Caco-2 (cell line): Measurements from ENCODE around the gene ID3. TPM values are rescaled to one million over a fixed set of nuclear protein-coding genes. Genes with fewer than 3 reads are reported as not detected.

Experiments used
- BruUV-seq: library from RNA; stranded (reverse); fragments of 400-500 nt; replicated peaks from 2 replicates; lab custom pipeline; 2021; lab: Mats Ljungman, UMichigan
- CTCF ChIA-PET: fragments of 300-600 bp; sonication (Branson Sonifier 250); formaldehyde crosslinking; loops from one replicate; lab custom pipeline; 2022; ENCODE audit warnings: antibody characterized with exemption; lab: Charles Lee
- POLR2A ChIA-PET: fragments of 300-600 bp; sonication (Branson Sonifier 250); formaldehyde crosslinking; loops from one replicate; lab custom pipeline; 2022; ENCODE audit warnings: antibody characterized with exemption; lab: Charles Lee
- DNase-seq, 2 experiments: peaks; one replicate each; pipeline versions ENCODE4 v3.0.0 to v3.0.0-alpha.2; 2020 to 2022
- H3K27me3 ChIP-seq: replicated peaks from 2 replicates; pipeline ENCODE4 v1.6.0; 2011; ENCODE audit warnings: low read length; ENCODE audit not compliant: control insufficient read depth, insufficient read depth
- H3K36me3 ChIP-seq: 2 replicates; pipeline ENCODE4 v1.5.1; 2011; ENCODE audit warnings: low read length; ENCODE audit not compliant: control insufficient read depth, insufficient read depth
- H3K4me1 ChIP-seq: fragments of 250-450 bp; sonication (Bioruptor Pico); 2 replicates; pipeline ENCODE4 v1.5.1; 2020; ENCODE audit warnings: mild to moderate bottlenecking
- H3K4me3 ChIP-seq: 2 replicates; pipeline ENCODE4 v1.5.1; 2011; ENCODE audit warnings: low read depth, mild to moderate bottlenecking, control low read depth, low read length
- H3K9me3 ChIP-seq: fragments of 250-450 bp; sonication (Bioruptor Pico); 2 replicates; pipeline ENCODE4 v1.5.1; 2020; ENCODE audit warnings: mild to moderate bottlenecking, moderate library complexity
- H3K27ac Mint-ChIP-seq: one replicate; pipeline ENCODE4 v1.8.0; 2022; ENCODE audit warnings: mixed read lengths; ENCODE audit not compliant: unreplicated experiment
- H3K27me3 Mint-ChIP-seq: one replicate; pipeline ENCODE4 v1.8.0; 2022; ENCODE audit warnings: mixed read lengths; ENCODE audit not compliant: insufficient read depth, unreplicated experiment
- H3K36me3 Mint-ChIP-seq: one replicate; pipeline ENCODE4 v1.8.0; 2022; ENCODE audit warnings: mild to moderate bottlenecking, mixed read lengths; ENCODE audit not compliant: insufficient read depth, unreplicated experiment
- H3K4me1 Mint-ChIP-seq: one replicate; pipeline ENCODE4 v1.8.0; 2022; ENCODE audit warnings: low read depth, mixed read lengths; ENCODE audit not compliant: unreplicated experiment
- H3K4me3 Mint-ChIP-seq: one replicate; pipeline ENCODE4 v1.8.0; 2022; ENCODE audit warnings: mild to moderate bottlenecking, moderate library complexity, mixed read lengths; ENCODE audit not compliant: unreplicated experiment
- H3K9me3 Mint-ChIP-seq: one replicate; pipeline ENCODE4 v1.8.0; 2022; ENCODE audit warnings: mixed read lengths; ENCODE audit not compliant: unreplicated experiment
- CTCF ChIP-seq, 2 experiments: fragments of 200-600 bp in 1 of 2; IDR thresholded peaks; 1 replicate in 1 of 2; 2 replicates in 1 of 2; pipeline versions ENCODE4 v1.5.1 to v1.8.0; 2011 to 2022; ENCODE audit warnings: antibody characterized with exemption in 1 of 2, control low read depth in 1 of 2, inconsistent platforms in 1 of 2, low read depth in 1 of 2, low read length in 1 of 2, mild to moderate bottlenecking in 1 of 2, moderate library complexity in 1 of 2; ENCODE audit not compliant: insufficient read depth in 1 of 2, severe bottlenecking in 1 of 2, unreplicated experiment in 1 of 2
- intact Hi-C: fragments of 100-400 bp; cut with micrococcal nuclease; formaldehyde crosslinking; loops from one replicate; pipeline ENCODE4 v1.10.0; 2022; ENCODE audit not compliant: unreplicated experiment
- total RNA-seq: library from RNA; stranded (reverse); gene quantifications from 2 replicates; pipeline ENCODE4 v1.2.3, GENCODE V29; 2022

ID3 gene
- total RNA-seq, 1 experiment from 2014 or later: 13.7 TPM

GRCh38 chr1:23563003-23563402 lies 3.7 kb upstream of the ID3 start:
- Mint-ChIP-seq H3K9me3 (no peaks in the 10 kb centered on the region), H3K4me1 (peaks cover 39% of the 10 kb centered on the region), H3K36me3 (peaks cover 17% of the 10 kb centered on the region), H3K4me3 (peak overlapping the region; percentile 61), H3K27ac (peak overlapping the region; percentile 97), H3K27me3 (no peaks in the 10 kb centered on the region)
- BruUV-seq: no TSS peak
- no peak overlapping the region for H3K4me3 ChIP-seq
- H3K9me3 ChIP-seq: no peaks in the 10 kb centered on the region
- ChIA-PET CTCF (interaction anchor here (0.6 kb wide), 1 partner anchor 118 kb away, joined by 3 read pairs; no protein-coding TSS in a partner anchor), POLR2A (no interaction called here)
- no peak for TF ChIP-seq CTCF (IDR thresholded peaks at IDR 0.05; ENCODE audit: insufficient read depth in 1 of 2, low read depth in 1 of 2, low read length in 1 of 2, severe bottlenecking in 1 of 2, unreplicated experiment in 1 of 2)
- intact Hi-C loops: no loop called here
- no peak for DNase-seq
- no peaks in the 10 kb centered on the region for H3K36me3 ChIP-seq
- H3K4me1 ChIP-seq: peaks cover 45% of the 10 kb centered on the region
- no peaks in the 10 kb centered on the region for H3K27me3 ChIP-seq

- Mint-ChIP-seq H3K4me3 (peak overlapping the region; percentile 61), H3K36me3 (peaks cover 17% of the 10 kb centered on the region), H3K27ac (peak overlapping the region; percentile 97), H3K9me3 (no peaks in the 10 kb centered on the region), H3K27me3 (no peaks in the 10 kb centered on the region), H3K4me1 (peaks cover 39% of the 10 kb centered on the region)
- peaks cover 52% of the 10 kb centered on the region for H3K4me1 ChIP-seq
- no peak for TF ChIP-seq CTCF (IDR thresholded peaks at IDR 0.05; ENCODE audit: insufficient read depth in 1 of 2, low read depth in 1 of 2, low read length in 1 of 2, severe bottlenecking in 1 of 2, unreplicated experiment in 1 of 2)
- intact Hi-C loops: no loop called here
- ChIA-PET CTCF (interaction anchor here (0.6 kb wide), 1 partner anchor 117 kb away, joined by 3 read pairs; no protein-coding TSS in a partner anchor), POLR2A (no interaction called here)
- no TSS peak for BruUV-seq
- peak; percentile 93 to 94 for DNase-seq
- H3K27me3 ChIP-seq: no peaks in the 10 kb centered on the region
- H3K4me3 ChIP-seq: no peak overlapping the region
- no peaks in the 10 kb centered on the region for H3K36me3 ChIP-seq
- no peaks in the 10 kb centered on the region for H3K9me3 ChIP-seq
Measured at GRCh38 chr1:23562137-23562876, 3.0 kb upstream of the ID3 start.

GRCh38 chr1:23561813-23562100 lies 2.5 kb upstream of the ID3 start:
- H3K36me3 Mint-ChIP-seq: peaks cover 17% of the 10 kb centered on the region
- peak overlapping the region; percentile 97 for H3K27ac Mint-ChIP-seq
- POLR2A ChIA-PET: no interaction called here
- no peaks in the 10 kb centered on the region for H3K9me3 ChIP-seq
- no peaks in the 10 kb centered on the region for H3K27me3 Mint-ChIP-seq
- peak overlapping the region; percentile 1 for H3K4me3 Mint-ChIP-seq
- H3K4me3 ChIP-seq: no peak overlapping the region
- H3K4me1 ChIP-seq: peaks cover 58% of the 10 kb centered on the region
- CTCF ChIA-PET: no interaction called here
- intact Hi-C loops: no loop called here
- H3K9me3 Mint-ChIP-seq: no peaks in the 10 kb centered on the region
- H3K4me1 Mint-ChIP-seq: peaks cover 39% of the 10 kb centered on the region
- no peaks in the 10 kb centered on the region for H3K36me3 ChIP-seq
- H3K27me3 ChIP-seq: no peaks in the 10 kb centered on the region
- TF ChIP-seq CTCF (IDR thresholded peaks at IDR 0.05; ENCODE audit: insufficient read depth in 1 of 2, low read depth in 1 of 2, low read length in 1 of 2, severe bottlenecking in 1 of 2, unreplicated experiment in 1 of 2): no peak
- DNase-seq: no peak
- no TSS peak for BruUV-seq
